ENCODE results near the gene BRD4.

- TF ChIP-seq CTCF (conservative IDR thresholded peaks at IDR 0.05; ENCODE audit: low read depth in 2 of 2) (no peak), CREB1 (CRISPR knock-in tag; IDR thresholded peaks at IDR 0.05; ENCODE audit: low read depth) (no peak), POLR2AphosphoS5 (IDR thresholded peaks at IDR 0.05; ENCODE audit: low read depth) (no peak), EZH2 (IDR thresholded peaks at IDR 0.05; ENCODE audit: low read depth, unreplicated experiment) (no peak)
Measured at GRCh38 chr19:15304140-15304705, 28.1 kb downstream of the BRD4 start.
